Measurements from ENCODE around the gene CCDC88C. TPM values are rescaled to one million over a fixed set of nuclear protein-coding genes. Genes with fewer than 3 reads are reported as not detected.
A peak's percentile ranks its signal among the peaks of the same experiment; 100 is the strongest.

CCDC88C gene
- total and polyA plus RNA-seq, 2 experiments from 2014 or later = 23.6 to 60.7 TPM

DNA sequence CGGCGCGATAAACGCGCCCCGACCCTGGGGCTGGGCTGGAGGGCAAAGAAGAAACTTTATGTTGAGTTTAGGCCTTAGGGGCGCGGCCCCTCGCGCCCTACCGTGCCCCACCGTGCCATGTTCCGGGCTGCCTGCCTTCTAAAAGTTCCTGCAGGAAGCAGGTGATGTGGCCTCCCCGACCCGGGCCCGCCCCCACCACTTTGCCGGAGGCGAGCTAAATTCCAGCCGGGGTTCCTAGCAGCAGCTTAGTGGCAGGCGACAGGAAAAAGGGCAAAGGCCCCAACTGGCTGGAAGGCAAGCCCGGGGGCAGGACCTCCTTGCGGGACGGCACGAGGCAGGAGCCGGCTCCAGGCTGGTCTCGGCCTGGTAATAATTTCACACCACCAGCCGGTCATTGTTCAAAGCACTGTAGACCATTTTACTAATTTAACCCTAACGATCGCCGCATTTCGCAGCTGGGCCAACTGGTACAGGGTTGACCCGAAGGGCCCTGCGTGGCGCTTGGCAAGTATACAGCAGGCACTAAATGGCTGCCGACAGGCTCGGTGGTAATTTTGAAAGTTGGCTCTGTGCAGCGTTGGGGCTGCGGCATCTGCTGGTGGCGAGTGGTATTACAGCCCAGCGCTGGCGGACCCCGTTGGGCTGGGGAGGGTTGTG lies 895 bp upstream of the CCDC88C start (continued):
- TF ChIP-seq, protein P1, sequence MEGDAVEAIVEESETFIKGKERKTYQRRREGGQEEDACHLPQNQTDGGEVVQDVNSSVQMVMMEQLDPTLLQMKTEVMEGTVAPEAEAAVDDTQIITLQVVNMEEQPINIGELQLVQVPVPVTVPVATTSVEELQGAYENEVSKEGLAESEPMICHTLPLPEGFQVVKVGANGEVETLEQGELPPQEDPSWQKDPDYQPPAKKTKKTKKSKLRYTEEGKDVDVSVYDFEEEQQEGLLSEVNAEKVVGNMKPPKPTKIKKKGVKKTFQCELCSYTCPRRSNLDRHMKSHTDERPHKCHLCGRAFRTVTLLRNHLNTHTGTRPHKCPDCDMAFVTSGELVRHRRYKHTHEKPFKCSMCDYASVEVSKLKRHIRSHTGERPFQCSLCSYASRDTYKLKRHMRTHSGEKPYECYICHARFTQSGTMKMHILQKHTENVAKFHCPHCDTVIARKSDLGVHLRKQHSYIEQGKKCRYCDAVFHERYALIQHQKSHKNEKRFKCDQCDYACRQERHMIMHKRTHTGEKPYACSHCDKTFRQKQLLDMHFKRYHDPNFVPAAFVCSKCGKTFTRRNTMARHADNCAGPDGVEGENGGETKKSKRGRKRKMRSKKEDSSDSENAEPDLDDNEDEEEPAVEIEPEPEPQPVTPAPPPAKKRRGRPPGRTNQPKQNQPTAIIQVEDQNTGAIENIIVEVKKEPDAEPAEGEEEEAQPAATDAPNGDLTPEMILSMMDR (conservative IDR thresholded peaks at IDR 0.05; ENCODE audit: low read depth in 2 of 2) = peak; percentile 98

DNA sequence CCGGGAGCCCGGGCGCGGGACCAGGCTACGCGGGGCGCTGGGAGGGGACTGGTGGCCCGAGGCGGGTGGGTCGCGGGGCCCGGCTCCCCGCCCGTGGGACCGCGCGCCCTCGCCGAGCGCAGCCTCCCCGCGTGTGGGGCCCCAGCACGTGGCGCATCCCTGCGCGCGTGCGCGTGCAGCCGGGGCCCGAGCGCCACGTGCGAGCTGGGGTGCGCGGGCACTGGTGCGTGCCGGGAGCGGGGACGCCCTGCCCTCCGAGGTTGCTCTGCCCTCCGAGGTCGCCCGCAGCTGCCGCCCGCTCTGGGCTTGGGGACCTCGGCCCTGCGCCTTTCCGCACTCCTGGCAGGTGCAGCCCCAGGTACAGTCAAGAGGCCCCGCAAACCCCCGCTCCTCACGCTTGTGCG lies 365 bp upstream of the CCDC88C start:
- Histone ChIP-seq H4K20me1 (replicated peaks; ENCODE audit: insufficient read depth) (no peaks in the 10 kb centered on the region), H3K36me3 (ENCODE audit: insufficient read depth) (no peaks in the 10 kb centered on the region), H3K4me2 (peak overlapping the region; percentile 86), H3K27me3 (ENCODE audit: insufficient read depth) (peaks cover 5% of the 10 kb centered on the region; the same call in 1 of the 2 replicates), H3K27ac (ENCODE audit: low read depth) (no peak overlapping the region), H3F3A (replicated peaks; ENCODE audit: low read depth) (peaks cover 13% of the 10 kb centered on the region), H3K9me2 (ENCODE audit: insufficient read depth) (no peaks in the 10 kb centered on the region), H3K4me1 (ENCODE audit: insufficient read depth) (peaks cover 32% of the 10 kb centered on the region), H3K79me2 (replicated peaks; ENCODE audit: insufficient read depth) (peaks cover 32% of the 10 kb centered on the region), H3K4me3 (peak overlapping the region; percentile 59), H2AFZ (peak overlapping the region; percentile 92)
- H3K27me3 Mint-ChIP-seq (ENCODE audit: insufficient read depth, low read depth, poor library complexity) = peaks cover 15% of the 10 kb centered on the region
- DNase-seq (ENCODE audit: low spot score) (peak; percentile 61), ATAC-seq (peak; percentile 19)
- peak overlapping the region; percentile 63 for H3K4me3 Mint-ChIP-seq
- H3K4me1 Mint-ChIP-seq = peaks cover 33% of the 10 kb centered on the region
- H3K27ac Mint-ChIP-seq = no peak overlapping the region
- H3K9me3 Mint-ChIP-seq = no peaks in the 10 kb centered on the region
- peaks cover 22% of the 10 kb centered on the region; the same call in 2 of the 3 replicates for H3K36me3 Mint-ChIP-seq (ENCODE audit: low read depth)
- TF ChIP-seq POLR2AphosphoS5 (IDR thresholded peaks at IDR 0.05; ENCODE audit: low read depth) = no peak
- no peak for TF ChIP-seq ZNF331 (CRISPR knock-in tag; IDR thresholded peaks at IDR 0.05; ENCODE audit: low read depth)
- TF ChIP-seq ZNF114 (CRISPR knock-in tag; IDR thresholded peaks at IDR 0.05) = no peak
- TF ChIP-seq, protein P2, sequence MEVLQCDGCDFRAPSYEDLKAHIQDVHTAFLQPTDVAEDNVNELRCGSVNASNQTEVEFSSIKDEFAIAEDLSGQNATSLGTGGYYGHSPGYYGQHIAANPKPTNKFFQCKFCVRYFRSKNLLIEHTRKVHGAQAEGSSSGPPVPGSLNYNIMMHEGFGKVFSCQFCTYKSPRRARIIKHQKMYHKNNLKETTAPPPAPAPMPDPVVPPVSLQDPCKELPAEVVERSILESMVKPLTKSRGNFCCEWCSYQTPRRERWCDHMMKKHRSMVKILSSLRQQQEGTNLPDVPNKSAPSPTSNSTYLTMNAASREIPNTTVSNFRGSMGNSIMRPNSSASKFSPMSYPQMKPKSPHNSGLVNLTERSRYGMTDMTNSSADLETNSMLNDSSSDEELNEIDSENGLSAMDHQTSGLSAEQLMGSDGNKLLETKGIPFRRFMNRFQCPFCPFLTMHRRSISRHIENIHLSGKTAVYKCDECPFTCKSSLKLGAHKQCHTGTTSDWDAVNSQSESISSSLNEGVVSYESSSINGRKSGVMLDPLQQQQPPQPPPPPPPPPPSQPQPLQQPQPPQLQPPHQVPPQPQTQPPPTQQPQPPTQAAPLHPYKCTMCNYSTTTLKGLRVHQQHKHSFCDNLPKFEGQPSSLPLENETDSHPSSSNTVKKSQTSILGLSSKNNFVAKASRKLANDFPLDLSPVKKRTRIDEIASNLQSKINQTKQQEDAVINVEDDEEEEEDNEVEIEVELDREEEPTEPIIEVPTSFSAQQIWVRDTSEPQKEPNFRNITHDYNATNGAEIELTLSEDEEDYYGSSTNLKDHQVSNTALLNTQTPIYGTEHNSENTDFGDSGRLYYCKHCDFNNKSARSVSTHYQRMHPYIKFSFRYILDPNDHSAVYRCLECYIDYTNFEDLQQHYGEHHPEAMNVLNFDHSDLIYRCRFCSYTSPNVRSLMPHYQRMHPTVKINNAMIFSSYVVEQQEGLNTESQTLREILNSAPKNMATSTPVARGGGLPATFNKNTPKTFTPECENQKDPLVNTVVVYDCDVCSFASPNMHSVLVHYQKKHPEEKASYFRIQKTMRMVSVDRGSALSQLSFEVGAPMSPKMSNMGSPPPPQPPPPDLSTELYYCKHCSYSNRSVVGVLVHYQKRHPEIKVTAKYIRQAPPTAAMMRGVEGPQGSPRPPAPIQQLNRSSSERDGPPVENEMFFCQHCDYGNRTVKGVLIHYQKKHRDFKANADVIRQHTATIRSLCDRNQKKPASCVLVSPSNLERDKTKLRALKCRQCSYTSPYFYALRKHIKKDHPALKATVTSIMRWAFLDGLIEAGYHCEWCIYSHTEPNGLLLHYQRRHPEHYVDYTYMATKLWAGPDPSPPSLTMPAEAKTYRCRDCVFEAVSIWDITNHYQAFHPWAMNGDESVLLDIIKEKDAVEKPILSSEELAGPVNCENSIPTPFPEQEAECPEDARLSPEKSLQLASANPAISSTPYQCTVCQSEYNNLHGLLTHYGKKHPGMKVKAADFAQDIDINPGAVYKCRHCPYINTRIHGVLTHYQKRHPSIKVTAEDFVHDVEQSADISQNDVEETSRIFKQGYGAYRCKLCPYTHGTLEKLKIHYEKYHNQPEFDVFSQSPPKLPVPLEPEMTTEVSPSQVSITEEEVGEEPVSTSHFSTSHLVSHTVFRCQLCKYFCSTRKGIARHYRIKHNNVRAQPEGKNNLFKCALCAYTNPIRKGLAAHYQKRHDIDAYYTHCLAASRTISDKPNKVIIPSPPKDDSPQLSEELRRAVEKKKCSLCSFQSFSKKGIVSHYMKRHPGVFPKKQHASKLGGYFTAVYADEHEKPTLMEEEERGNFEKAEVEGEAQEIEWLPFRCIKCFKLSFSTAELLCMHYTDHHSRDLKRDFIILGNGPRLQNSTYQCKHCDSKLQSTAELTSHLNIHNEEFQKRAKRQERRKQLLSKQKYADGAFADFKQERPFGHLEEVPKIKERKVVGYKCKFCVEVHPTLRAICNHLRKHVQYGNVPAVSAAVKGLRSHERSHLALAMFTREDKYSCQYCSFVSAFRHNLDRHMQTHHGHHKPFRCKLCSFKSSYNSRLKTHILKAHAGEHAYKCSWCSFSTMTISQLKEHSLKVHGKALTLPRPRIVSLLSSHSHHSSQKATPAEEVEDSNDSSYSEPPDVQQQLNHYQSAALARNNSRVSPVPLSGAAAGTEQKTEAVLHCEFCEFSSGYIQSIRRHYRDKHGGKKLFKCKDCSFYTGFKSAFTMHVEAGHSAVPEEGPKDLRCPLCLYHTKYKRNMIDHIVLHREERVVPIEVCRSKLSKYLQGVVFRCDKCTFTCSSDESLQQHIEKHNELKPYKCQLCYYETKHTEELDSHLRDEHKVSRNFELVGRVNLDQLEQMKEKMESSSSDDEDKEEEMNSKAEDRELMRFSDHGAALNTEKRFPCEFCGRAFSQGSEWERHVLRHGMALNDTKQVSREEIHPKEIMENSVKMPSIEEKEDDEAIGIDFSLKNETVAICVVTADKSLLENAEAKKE (CRISPR knock-in tag; IDR thresholded peaks at IDR 0.05) = no peak
- TF ChIP-seq EZH2 (IDR thresholded peaks at IDR 0.05; ENCODE audit: low read depth, unreplicated experiment) = no peak
- TF ChIP-seq, protein P3, sequence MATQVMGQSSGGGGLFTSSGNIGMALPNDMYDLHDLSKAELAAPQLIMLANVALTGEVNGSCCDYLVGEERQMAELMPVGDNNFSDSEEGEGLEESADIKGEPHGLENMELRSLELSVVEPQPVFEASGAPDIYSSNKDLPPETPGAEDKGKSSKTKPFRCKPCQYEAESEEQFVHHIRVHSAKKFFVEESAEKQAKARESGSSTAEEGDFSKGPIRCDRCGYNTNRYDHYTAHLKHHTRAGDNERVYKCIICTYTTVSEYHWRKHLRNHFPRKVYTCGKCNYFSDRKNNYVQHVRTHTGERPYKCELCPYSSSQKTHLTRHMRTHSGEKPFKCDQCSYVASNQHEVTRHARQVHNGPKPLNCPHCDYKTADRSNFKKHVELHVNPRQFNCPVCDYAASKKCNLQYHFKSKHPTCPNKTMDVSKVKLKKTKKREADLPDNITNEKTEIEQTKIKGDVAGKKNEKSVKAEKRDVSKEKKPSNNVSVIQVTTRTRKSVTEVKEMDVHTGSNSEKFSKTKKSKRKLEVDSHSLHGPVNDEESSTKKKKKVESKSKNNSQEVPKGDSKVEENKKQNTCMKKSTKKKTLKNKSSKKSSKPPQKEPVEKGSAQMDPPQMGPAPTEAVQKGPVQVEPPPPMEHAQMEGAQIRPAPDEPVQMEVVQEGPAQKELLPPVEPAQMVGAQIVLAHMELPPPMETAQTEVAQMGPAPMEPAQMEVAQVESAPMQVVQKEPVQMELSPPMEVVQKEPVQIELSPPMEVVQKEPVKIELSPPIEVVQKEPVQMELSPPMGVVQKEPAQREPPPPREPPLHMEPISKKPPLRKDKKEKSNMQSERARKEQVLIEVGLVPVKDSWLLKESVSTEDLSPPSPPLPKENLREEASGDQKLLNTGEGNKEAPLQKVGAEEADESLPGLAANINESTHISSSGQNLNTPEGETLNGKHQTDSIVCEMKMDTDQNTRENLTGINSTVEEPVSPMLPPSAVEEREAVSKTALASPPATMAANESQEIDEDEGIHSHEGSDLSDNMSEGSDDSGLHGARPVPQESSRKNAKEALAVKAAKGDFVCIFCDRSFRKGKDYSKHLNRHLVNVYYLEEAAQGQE (IDR thresholded peaks at IDR 0.05; ENCODE audit: unreplicated experiment) = no peak
- TF ChIP-seq, protein P4, sequence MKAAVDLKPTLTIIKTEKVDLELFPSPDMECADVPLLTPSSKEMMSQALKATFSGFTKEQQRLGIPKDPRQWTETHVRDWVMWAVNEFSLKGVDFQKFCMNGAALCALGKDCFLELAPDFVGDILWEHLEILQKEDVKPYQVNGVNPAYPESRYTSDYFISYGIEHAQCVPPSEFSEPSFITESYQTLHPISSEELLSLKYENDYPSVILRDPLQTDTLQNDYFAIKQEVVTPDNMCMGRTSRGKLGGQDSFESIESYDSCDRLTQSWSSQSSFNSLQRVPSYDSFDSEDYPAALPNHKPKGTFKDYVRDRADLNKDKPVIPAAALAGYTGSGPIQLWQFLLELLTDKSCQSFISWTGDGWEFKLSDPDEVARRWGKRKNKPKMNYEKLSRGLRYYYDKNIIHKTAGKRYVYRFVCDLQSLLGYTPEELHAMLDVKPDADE (IDR thresholded peaks at IDR 0.05) = no peak
- TF ChIP-seq NANOG (IDR thresholded peaks at IDR 0.05; ENCODE audit: borderline replicate concordance) = no peak
- no peak for TF ChIP-seq EZH2phosphoT487 (IDR thresholded peaks at IDR 0.05; ENCODE audit: unreplicated experiment)
- no peak for TF ChIP-seq STAT1 (IDR thresholded peaks at IDR 0.05; ENCODE audit: unreplicated experiment)
- TF ChIP-seq JUNB (IDR thresholded peaks at IDR 0.05; ENCODE audit: unreplicated experiment) = no peak
